ENCODE data around the gene HINT3.
"Not testable (repeated sequence)": the region's sequence is repeated elsewhere in the genome, so short reads cannot be mapped to it uniquely, and the experiment has no call there.

Gene HINT3

GRCh38 chr6:126002755-126003679 lies 46.4 kb downstream of the HINT3 start:
- DNase-seq (ENCODE audit: low spot score) = no peak

- no peak for DNase-seq (ENCODE audit: low spot score)
Observed at GRCh38 chr6:126007800-126008199, 51.2 kb downstream of the HINT3 start.

GRCh38 chr6:126010040-126010439 lies 53.5 kb downstream of the HINT3 start:
- DNase-seq (ENCODE audit: low spot score) = no peak

GRCh38 chr6:126015863-126016262 lies 59.3 kb downstream of the HINT3 start:
- peak; percentile 66 for DNase-seq (ENCODE audit: low spot score)

- no peak for DNase-seq (ENCODE audit: low spot score)
Observed at GRCh38 chr6:126016591-126016990, 60.0 kb downstream of the HINT3 start.

GRCh38 chr6:126017668-126018067 lies 61.1 kb downstream of the HINT3 start:
- DNase-seq (ENCODE audit: low spot score) = no peak

GRCh38 chr6:126020305-126021050 lies 63.9 kb downstream of the HINT3 start:
- no peak for DNase-seq (ENCODE audit: low spot score)

GRCh38 chr6:126023474-126023873 lies 66.9 kb downstream of the HINT3 start:
- DNase-seq (ENCODE audit: low spot score) = not testable (repeated sequence)

GRCh38 chr6:126026001-126026400 lies 69.4 kb downstream of the HINT3 start:
- DNase-seq (ENCODE audit: low spot score) = no peak

- DNase-seq (ENCODE audit: low spot score) = no peak
Observed at GRCh38 chr6:126027601-126028000, 71.0 kb downstream of the HINT3 start.
